Duodenal mucosa (tissue), 2 donors: ENCODE data around the gene HOXC10.

ENCODE experiments used
- H3K27ac ChIP-seq: one replicate; pipeline ENCODE4 v1.7.0; 2013; ENCODE audit warnings: low read depth, low read length
- H3K27me3 ChIP-seq, 2 donors: one replicate each; pipeline ENCODE4 v1.7.0; 2013; ENCODE audit warnings: low read length in 2 of 2, control low read depth in 1 of 2; ENCODE audit not compliant: insufficient read depth in 2 of 2, control insufficient read depth in 1 of 2
- H3K36me3 ChIP-seq, 2 donors: one replicate each; pipeline ENCODE4 v1.7.0; 2013; ENCODE audit warnings: low read length in 2 of 2, control low read depth in 1 of 2; ENCODE audit not compliant: insufficient read depth in 2 of 2, control insufficient read depth in 1 of 2
- H3K4me1 ChIP-seq, 2 donors: one replicate each; pipeline ENCODE4 v1.7.0; 2013; ENCODE audit warnings: low read length in 2 of 2, control low read depth in 1 of 2; ENCODE audit not compliant: insufficient read depth in 2 of 2, control insufficient read depth in 1 of 2
- H3K4me3 ChIP-seq, 2 donors: one replicate each; pipeline ENCODE4 v1.7.0; 2013; ENCODE audit warnings: low read length in 2 of 2, low read depth in 1 of 2
- H3K9ac ChIP-seq, 2 donors: one replicate each; pipeline ENCODE4 v1.7.0; 2013; ENCODE audit warnings: low read length in 2 of 2, low read depth in 1 of 2
- H3K9me3 ChIP-seq, 2 donors: one replicate each; pipeline ENCODE4 v1.7.0; 2013; ENCODE audit warnings: low read length in 2 of 2, control low read depth in 1 of 2; ENCODE audit not compliant: control insufficient read depth in 1 of 2

HOXC10 gene

DNA sequence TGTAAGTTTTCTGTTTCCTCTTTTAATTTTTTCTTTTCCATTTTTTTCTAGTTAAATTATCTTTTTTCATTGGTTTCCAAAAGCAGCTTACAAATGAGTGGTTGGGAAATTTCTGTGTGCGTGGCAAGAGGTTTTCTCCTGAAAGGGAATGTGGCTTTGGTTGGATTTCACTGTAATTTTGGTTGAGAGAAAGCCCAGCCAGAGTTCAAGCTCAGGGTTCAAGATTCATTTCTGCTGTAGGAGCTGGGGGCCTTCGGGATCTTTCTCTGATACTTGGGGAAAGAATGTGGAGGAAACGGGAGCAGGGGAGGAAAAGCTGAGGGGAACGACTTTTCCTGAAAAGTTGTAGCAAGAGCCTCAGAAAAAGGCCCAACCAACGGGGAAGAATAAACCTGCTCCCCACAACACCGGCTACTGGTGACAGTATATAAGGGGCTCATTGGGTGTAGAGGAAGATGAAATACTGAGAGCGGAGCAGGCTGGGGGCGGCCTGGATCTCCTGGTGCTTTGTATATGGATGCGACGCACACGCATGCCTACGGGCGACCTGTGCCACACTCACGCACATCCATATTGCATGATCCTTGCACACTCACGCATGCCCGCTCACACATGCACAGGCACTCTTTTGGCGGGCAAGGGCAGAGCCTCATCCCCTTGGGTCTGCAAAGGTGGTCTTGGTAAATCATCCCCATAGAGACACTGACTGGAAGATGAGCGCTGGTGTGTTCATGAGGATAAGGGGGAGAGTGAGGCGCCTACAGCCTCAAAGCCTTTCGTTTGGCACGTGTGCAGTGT is 1.9 kb downstream of the HOXC10 start:
- H3K4me1 ChIP-seq: peaks cover 3 to 18% of the 10 kb centered on the region in 2 donors
- H3K36me3 ChIP-seq: no peaks in the 10 kb centered on the region
- no peak overlapping the region for H3K4me3 ChIP-seq
- H3K9me3 ChIP-seq: no peaks in the 10 kb centered on the region
- no peak overlapping the region for H3K9ac ChIP-seq
- peaks cover 87 to 99% of the 10 kb centered on the region in 2 donors for H3K27me3 ChIP-seq
- no peak overlapping the region for H3K27ac ChIP-seq

DNA sequence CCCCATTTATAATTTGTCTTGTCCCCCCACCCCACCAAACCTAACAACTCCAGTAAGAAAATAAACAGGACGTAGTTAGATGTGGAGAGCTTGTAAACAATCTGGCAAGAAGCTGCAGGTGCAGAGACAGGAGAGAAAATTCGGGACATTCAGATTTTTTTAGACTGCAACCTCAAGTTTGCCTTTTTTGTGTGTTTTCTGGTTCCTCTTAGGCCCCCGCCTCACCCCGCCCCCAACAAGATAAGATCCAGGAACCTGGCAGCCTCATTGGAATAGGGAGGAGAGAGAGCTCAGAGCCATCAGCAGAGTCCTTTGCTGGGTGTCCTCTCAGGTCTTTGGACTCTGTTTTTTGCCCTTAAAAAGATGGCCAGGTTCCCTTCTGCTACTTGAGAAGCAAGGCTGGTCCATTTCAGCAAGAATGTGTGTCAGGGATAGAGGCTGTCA is 2.9 kb downstream of the HOXC10 start:
- Histone ChIP-seq H3K27ac (no peak overlapping the region), H3K36me3 (no peaks in the 10 kb centered on the region), H3K4me3 (no peak overlapping the region), H3K27me3 (peaks cover 92 to 99% of the 10 kb centered on the region in 2 donors), H3K4me1 (peaks cover 3 to 18% of the 10 kb centered on the region in 2 donors), H3K9ac (no peak overlapping the region), H3K9me3 (no peaks in the 10 kb centered on the region)

DNA sequence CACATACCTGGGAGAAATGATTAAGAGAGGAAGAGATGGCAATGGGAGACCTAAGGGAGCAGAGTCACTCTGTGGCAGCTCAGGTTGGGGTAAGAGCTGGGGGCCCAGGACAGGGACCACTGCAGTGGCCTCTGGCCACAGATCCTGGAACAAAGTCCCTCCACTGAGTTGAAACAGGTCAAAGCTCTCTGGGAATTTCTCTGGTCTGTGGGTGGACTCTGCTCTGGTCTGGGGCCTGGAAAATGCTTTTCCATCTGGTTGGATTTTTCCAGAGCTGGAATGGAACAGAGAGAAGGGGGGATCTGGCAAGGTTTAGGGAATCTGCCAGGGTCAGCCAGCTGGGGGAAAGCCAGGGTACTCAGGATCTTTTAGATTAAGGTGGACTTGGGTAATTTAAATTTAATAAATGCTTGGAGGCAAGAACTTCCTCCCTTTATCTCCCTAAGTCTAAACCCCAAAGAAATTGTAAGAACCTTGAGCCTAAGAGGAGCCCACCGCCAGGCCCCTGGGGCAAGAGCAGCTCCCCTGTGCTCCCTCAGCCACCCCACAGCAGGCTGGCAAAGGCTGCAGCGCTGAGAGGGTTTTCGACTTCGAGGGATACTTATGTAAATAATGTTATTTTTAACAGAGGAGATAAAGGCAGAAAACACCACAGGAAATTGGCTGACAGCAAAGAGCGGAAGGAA is 3.7 kb downstream of the HOXC10 start:
- Histone ChIP-seq H3K4me1 (peaks cover 3 to 18% of the 10 kb centered on the region in 2 donors), H3K9ac (no peak overlapping the region), H3K9me3 (no peaks in the 10 kb centered on the region), H3K4me3 (no peak overlapping the region), H3K27me3 (peaks cover 92 to 99% of the 10 kb centered on the region in 2 donors), H3K27ac (no peak overlapping the region), H3K36me3 (no peaks in the 10 kb centered on the region)

DNA sequence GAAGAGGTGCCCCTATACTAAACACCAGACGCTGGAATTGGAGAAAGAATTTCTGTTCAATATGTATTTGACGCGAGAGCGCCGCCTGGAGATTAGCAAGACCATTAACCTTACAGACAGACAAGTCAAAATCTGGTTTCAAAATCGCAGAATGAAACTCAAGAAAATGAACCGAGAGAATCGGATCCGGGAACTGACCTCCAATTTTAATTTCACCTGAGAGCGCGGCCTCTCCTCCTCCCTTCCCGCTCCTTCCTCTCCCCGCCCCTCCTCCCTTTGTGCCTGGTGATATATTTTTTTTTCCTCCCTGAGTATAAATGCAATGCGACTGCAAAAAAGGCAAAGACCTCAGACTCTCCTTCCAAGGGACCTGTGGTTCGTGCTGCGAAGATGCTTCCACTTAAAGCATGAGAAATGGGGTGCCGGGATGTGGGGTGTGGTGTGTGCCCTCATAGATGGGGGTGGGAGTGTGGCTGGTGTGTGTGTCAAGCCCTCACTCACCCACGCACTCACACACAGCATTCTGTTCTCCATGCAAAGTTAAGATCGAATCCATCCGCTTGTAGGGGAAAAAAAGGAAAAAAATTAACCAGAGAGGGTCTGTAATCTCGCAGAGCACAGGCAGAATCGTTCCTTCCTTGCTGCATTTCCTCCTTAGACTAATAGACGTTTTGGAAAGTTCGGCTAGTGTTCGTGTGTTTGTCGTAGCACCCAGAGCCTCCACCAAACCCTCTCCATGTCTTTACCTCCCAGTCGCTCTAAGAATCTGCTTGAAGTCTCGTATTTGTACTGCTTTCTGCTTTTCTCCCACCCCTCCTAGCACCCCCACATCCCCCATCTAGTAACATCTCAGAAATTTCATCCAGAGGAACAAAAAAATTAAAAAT is 4.5 kb downstream of the HOXC10 start:
- H3K4me1 ChIP-seq: peaks cover 7 to 18% of the 10 kb centered on the region in 2 donors
- H3K27me3 ChIP-seq: peaks cover 94 to 99% of the 10 kb centered on the region in 2 donors
- no peak overlapping the region for H3K27ac ChIP-seq
- no peaks in the 10 kb centered on the region for H3K36me3 ChIP-seq
- H3K9me3 ChIP-seq: no peaks in the 10 kb centered on the region
- H3K9ac ChIP-seq: no peak overlapping the region
- no peak overlapping the region for H3K4me3 ChIP-seq

DNA sequence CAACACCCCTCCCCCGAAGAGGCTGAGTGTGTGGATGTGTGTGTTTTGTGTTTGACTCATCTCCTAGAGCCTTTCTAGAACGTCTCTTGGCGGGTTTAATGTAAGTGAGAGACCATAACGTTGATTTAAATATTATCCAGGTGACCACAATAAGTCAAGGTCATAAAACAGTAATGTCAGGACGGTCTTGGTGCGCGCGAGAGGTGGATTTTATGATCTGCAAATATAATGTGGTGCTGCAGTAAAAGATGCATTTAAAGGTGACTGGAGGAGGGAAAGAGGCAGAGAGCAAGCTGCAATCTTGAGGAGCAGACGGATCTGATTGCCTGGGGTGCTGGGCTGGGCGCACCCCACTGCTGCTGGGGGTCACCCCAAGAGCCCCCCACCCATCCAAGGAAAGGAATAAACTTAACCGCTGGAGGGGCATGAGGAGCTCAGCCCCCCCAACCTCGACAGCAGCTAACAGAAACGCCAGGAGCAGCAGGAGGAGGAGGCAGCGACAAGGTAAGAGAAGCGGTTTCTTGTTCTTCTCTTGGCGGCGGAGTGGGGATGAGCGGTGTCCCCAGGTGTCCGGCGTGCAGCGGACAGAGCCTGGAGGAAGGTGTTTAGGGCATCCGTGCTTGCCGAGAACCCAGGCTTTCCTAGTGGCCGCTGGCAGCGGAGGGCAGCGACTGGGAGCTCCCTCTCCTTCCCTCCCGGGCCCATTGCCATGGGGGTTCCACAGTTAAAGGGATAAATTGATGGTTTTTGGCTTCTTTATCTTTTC is 5.5 kb downstream of the HOXC10 start:
- Histone ChIP-seq H3K36me3 (no peaks in the 10 kb centered on the region), H3K4me3 (no peak overlapping the region), H3K27ac (no peak overlapping the region), H3K9ac (no peak overlapping the region), H3K9me3 (no peaks in the 10 kb centered on the region), H3K4me1 (peaks cover 17 to 22% of the 10 kb centered on the region in 2 donors), H3K27me3 (peaks cover 99 to 100% of the 10 kb centered on the region in 2 donors)

DNA sequence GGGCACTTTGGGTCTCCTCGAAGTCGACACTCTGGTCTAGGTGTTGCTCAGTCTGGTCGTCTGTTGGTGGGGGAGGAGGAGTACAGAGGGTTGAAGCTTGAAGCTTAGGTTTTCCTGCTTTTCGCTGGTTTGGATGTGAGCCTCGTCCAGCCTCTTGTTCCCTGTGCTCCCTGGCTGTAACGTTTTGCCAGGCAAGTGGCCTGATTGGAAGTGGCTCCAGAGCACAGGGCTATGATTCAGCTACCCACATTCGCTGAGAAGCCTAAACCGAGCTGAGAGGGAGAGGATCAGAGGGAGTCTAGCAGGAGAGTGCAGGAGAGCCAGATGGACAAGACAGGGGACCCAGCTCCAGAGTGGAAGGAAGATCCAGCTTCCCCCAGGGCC is 6.1 kb downstream of the HOXC10 start:
- no peaks in the 10 kb centered on the region for H3K9me3 ChIP-seq
- peaks cover 95 to 100% of the 10 kb centered on the region in 2 donors for H3K27me3 ChIP-seq
- no peaks in the 10 kb centered on the region for H3K36me3 ChIP-seq
- H3K4me3 ChIP-seq: no peak overlapping the region
- H3K27ac ChIP-seq: no peak overlapping the region
- peaks cover 19 to 21% of the 10 kb centered on the region in 2 donors for H3K4me1 ChIP-seq
- H3K9ac ChIP-seq: no peak overlapping the region

DNA sequence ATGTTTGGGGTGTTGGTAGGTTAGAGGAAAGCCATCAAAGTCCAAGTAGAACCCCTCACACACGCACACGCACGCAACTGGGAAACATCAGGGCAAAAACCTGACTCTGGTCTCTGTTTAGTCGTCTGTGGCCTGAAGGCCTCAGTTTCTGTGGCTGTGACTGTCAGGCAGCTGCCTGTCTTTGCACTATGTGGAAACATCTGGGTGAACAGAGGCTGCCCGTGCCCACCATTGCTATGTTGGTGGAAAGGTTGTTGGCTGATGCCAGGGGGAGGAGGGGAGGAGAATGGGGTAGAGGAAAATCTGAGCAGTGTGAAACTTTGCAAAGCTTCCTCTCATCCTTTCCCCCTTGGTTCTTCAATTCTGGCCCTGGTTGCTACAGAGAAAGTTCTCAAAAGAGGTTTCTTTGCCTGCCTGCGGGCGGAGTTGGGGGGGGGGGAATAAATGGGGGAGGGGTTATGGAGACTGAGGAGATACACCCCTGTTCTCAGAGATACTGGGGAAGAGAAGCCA is 7.5 kb downstream of the HOXC10 start:
- no peak overlapping the region for H3K4me3 ChIP-seq
- no peak overlapping the region for H3K9ac ChIP-seq
- H3K36me3 ChIP-seq: no peaks in the 10 kb centered on the region
- H3K27me3 ChIP-seq: peaks cover 95 to 100% of the 10 kb centered on the region in 2 donors
- no peaks in the 10 kb centered on the region for H3K9me3 ChIP-seq
- H3K4me1 ChIP-seq: peaks cover 19 to 24% of the 10 kb centered on the region in 2 donors
- no peak overlapping the region for H3K27ac ChIP-seq

DNA sequence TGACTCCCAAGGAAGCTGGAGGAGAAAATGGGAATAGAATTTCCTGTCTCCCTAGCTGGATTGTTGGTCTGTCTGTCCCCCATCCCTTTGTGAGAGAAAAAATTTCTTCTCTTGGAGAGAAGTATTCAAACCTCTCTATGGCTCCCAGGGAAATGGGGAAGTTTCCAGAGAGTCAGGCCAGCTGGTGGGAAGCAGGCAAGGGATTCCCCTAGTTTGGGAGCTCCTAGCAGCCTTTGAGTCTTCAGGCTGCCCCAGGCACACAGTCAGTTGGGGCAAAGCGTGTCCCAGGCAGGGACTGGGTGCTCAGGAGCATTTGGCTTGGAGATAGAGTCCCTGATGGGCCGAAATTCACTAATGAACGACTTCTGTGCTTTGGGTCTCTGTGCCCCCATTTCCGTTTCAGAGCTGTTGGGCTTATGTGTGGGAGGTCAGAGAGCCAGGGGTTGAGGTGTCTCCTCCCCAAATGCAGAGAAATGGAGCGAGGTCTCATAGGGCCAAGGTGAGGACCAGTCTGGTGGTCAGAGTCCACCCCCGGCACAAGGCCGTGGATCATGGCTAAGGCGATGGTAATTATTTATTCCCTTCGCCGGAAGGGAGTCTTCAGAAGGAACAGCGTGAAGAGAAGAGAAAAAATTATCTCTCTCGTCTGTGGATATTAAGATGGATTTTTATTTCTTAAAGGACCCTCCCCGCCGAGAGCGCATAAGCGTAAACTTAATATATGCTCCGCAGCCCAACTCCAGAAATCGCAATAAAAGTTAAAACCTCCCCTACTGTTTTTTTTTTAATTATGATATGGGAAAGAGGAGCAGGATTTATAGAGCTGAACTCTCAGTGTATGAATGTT is 8.4 kb downstream of the HOXC10 start:
- H3K27ac ChIP-seq: peak overlapping the region; percentile 70
- peaks cover 19 to 24% of the 10 kb centered on the region in 2 donors for H3K4me1 ChIP-seq
- no peaks in the 10 kb centered on the region for H3K9me3 ChIP-seq
- peaks cover 95 to 100% of the 10 kb centered on the region in 2 donors for H3K27me3 ChIP-seq
- H3K4me3 ChIP-seq: no peak overlapping the region
- no peak overlapping the region for H3K9ac ChIP-seq
- H3K36me3 ChIP-seq: no peaks in the 10 kb centered on the region

DNA sequence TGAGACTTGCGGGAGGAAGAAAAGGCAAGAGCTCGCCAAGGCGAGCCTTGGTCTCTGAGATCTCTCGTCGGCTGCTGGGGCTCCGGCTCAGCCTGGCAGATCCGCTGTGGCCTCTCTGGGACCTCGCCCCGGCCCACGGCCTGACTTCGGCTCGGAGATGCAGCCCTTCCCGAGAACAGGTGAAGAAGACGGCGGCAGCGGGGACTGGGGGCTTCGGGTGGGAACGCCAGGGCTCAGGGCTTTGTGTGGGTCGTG is 9.0 kb downstream of the HOXC10 start:
- Histone ChIP-seq H3K4me1 (peaks cover 19 to 24% of the 10 kb centered on the region in 2 donors), H3K27ac (no peak overlapping the region), H3K9ac (no peak overlapping the region), H3K27me3 (peaks cover 95 to 100% of the 10 kb centered on the region in 2 donors), H3K9me3 (no peaks in the 10 kb centered on the region), H3K36me3 (no peaks in the 10 kb centered on the region), H3K4me3 (no peak overlapping the region)
